Astrocyte of the cerebellum (primary cell): ENCODE results near the gene MAIP1.

Experiments used
- DNase-seq: peaks from one replicate; pipeline ENCODE4 v3.0.0-alpha.2; 2011; ENCODE audit warnings: low read depth
- H3K4me3 ChIP-seq: 2 replicates; pipeline ENCODE4 v1.5.1; 2011; ENCODE audit warnings: mild to moderate bottlenecking, low read depth, low read length, moderate library complexity
- CTCF ChIP-seq: IDR thresholded peaks from 2 replicates; pipeline ENCODE4 v1.5.1; 2012; ENCODE audit warnings: low read length, low read depth, moderate library complexity, mild to moderate bottlenecking; ENCODE audit errors: missing control alignments
- in situ Hi-C: cut with HindIII; loops from 2 replicates; pipeline ENCODE4 v1.10.0; 2017; ENCODE audit warnings: low sequenced_read_pairs

The MAIP1 gene

DNA sequence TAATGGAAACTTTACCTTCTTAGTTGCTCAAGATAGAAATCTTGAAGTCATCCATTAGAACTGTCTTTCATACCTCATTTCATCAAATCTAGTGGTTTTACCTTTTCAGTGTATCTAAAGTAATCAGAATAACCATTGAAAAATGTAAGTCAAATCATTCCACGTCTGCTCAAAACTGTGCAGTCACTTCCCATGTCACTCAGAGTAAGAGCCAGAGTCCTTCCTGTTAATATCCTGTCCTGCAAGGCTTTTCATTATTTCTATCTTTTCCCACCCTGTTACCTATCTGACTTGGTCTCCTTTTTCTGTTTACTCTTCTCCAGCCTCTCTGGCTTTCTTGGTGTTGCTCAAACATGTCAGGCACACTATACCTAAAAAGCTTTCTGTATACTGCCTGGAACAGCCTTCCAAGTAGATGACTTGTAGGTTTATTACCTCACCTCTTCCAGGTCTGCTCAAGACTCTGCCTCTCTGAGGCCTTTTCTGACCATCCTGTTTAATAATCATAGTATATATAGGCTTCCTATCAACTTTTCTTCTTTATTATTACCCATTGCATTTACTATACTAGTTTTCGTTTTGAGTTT lies 40.9 kb upstream of the MAIP1 start:
- TF ChIP-seq CTCF = no peak
- DNase-seq = no peak
- in situ Hi-C loops = no loop called here
- no peak overlapping the region for H3K4me3 ChIP-seq

GRCh38 chr2:199916980-199917379 lies 38.4 kb upstream of the MAIP1 start:
- no peak overlapping the region for H3K4me3 ChIP-seq
- in situ Hi-C loops = no loop called here
- no peak for TF ChIP-seq CTCF
- no peak for DNase-seq

DNA sequence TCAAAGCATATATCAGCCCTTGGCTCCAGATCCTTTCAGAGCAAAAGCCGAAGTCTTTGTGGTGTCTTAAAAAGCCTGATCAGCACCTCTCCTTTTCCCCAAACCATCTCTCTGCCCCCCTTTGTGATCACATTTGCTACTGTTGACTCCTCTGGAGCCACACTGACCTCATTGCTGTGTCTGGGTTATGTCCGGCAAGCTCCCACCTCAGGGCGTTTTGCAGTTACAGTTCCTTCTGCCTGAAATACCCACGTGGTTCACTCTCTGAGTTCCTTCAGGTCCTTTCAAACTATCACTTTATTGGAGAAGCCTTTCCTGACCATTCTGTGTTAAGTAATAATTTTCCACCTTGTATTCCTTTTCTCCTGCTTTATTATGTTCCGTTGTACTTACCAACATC lies 32.5 kb upstream of the MAIP1 start:
- no peak for TF ChIP-seq CTCF
- in situ Hi-C loops = no loop called here
- H3K4me3 ChIP-seq = no peak overlapping the region
- no peak for DNase-seq

GRCh38 chr2:199923924-199924323 lies 31.5 kb upstream of the MAIP1 start:
- TF ChIP-seq CTCF = no peak
- no peak for DNase-seq
- H3K4me3 ChIP-seq = no peak overlapping the region
- in situ Hi-C loops = no loop called here

DNA sequence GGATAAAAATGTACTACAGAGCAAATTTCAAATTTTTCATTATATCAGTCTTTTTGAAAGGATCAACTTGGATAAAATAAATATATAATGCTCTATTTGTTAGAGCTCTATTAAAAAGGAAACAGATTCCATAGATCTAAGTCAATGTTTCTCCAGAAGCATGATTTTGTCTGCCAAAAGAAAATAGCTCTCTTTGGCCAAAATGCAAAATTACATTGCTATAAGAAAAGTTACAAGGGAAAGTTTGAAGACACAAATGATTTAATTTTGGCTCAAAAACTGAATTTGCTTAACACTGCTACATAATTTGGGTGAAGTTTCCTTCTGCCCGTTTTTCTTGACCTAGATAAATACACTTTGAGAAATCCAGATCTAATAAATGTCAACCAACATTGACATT lies 28.6 kb upstream of the MAIP1 start:
- TF ChIP-seq CTCF = no peak
- in situ Hi-C loops = no loop called here
- no peak overlapping the region for H3K4me3 ChIP-seq
- no peak for DNase-seq

- DNase-seq = no peak
- in situ Hi-C loops = no loop called here
- TF ChIP-seq CTCF = no peak
- no peak overlapping the region for H3K4me3 ChIP-seq
Measured at GRCh38 chr2:199928226-199928625, 27.2 kb upstream of the MAIP1 start.

- no peak overlapping the region for H3K4me3 ChIP-seq
- in situ Hi-C loops = no loop called here
- DNase-seq = no peak
- TF ChIP-seq CTCF = no peak
Measured at GRCh38 chr2:199928626-199929025, 26.8 kb upstream of the MAIP1 start.
